ENCODE measurements around the gene C11orf24. TPM values are rescaled to one million over a fixed set of nuclear protein-coding genes. Genes with fewer than 3 reads are reported as not detected.
A peak's percentile ranks its signal among the peaks of the same experiment; 100 is the strongest.

The C11orf24 gene
- total RNA-seq, 3 donors from 2014 or later (not counting 1 experiment from before 2014, with no cell fraction given): 15.6 to 26.1 (median 17.7) TPM

- Histone ChIP-seq H3K27me3 (ENCODE audit: control insufficient read depth, insufficient read depth, low read length) (peaks cover 23% of the 10 kb centered on the region), H3K36me3 (ENCODE audit: control insufficient read depth, insufficient read depth, low read length) (no peaks in the 10 kb centered on the region), H3K9me3 (ENCODE audit: control insufficient read depth, insufficient read depth, low read length) (no peaks in the 10 kb centered on the region), H3K4me3 (ENCODE audit: low read length) (no peak overlapping the region), H3K4me1 (ENCODE audit: control insufficient read depth, insufficient read depth, low read length) (peaks cover 26% of the 10 kb centered on the region), H3K27ac (ENCODE audit: low read length) (no peak overlapping the region)
- DNase-seq (no peak), ATAC-seq (no peak)
- H3K36me3 Mint-ChIP-seq: no peaks in the 10 kb centered on the region
- H3K4me1 Mint-ChIP-seq: peaks cover 14 to 20% of the 10 kb centered on the region in 2 donors
- H3K4me3 Mint-ChIP-seq: peak overlapping the region; percentile 31
- H3K27ac Mint-ChIP-seq: no peak overlapping the region
- 59% methylated on average over 27 of the region's 27 CpGs for WGBS (ENCODE audit: insufficient coverage)
- TF ChIP-seq, protein P1, sequence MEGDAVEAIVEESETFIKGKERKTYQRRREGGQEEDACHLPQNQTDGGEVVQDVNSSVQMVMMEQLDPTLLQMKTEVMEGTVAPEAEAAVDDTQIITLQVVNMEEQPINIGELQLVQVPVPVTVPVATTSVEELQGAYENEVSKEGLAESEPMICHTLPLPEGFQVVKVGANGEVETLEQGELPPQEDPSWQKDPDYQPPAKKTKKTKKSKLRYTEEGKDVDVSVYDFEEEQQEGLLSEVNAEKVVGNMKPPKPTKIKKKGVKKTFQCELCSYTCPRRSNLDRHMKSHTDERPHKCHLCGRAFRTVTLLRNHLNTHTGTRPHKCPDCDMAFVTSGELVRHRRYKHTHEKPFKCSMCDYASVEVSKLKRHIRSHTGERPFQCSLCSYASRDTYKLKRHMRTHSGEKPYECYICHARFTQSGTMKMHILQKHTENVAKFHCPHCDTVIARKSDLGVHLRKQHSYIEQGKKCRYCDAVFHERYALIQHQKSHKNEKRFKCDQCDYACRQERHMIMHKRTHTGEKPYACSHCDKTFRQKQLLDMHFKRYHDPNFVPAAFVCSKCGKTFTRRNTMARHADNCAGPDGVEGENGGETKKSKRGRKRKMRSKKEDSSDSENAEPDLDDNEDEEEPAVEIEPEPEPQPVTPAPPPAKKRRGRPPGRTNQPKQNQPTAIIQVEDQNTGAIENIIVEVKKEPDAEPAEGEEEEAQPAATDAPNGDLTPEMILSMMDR (IDR thresholded peaks at IDR 0.05): no peak
- H3K27me3 Mint-ChIP-seq (ENCODE audit: low read depth in 2 of 2): peaks cover 38 to 45% of the 10 kb centered on the region in 2 donors
- intact Hi-C loops (cut with micrococcal nuclease): no loop called here
- no peaks in the 10 kb centered on the region for H3K9me3 Mint-ChIP-seq
Observed at GRCh38 chr11:68314203-68315170, 42.7 kb upstream of the C11orf24 start.

DNA sequence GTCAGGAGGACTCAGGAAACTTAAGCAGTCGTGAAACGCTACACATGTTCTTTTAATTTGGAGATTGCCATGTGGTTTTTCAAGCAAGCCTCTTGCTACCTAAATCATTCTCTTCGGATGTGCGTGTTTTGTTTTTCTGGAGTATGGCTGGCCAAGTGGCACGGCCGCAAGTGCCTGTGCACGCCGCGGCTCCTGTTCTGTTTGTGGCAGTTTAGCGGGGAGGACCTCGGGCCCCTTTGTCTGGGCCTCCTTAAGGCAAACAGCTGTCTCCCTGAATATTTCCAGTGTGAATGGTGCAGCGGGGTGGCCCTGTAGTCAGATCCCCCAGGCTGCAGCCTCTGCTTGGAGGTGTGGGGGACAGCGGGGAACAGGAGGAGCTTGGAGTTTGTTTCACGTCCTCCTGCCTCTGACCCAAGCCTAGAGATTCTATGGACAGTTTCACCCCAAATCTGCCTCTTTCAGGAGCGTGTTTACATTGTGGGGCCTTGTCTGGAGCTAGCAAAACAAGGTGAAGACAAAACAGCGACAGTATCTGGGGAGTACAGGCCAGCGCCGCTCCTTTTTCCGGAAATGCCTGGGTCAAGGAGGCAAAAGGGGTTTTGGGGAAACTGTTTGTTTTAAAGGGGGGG, 41.9 kb upstream of the C11orf24 start:
- H3K4me1 ChIP-seq (ENCODE audit: control insufficient read depth, insufficient read depth, low read length): peaks cover 26% of the 10 kb centered on the region
- WGBS (ENCODE audit: insufficient coverage): 27% methylated on average over 19 of the region's 19 CpGs
- DNase-seq (no peak), ATAC-seq (no peak)
- TF ChIP-seq, protein P1 (IDR thresholded peaks at IDR 0.05): no peak
- Mint-ChIP-seq H3K27me3 (ENCODE audit: low read depth in 2 of 2) (peaks cover 38 to 45% of the 10 kb centered on the region in 2 donors), H3K9me3 (no peaks in the 10 kb centered on the region), H3K4me1 (peaks cover 14 to 20% of the 10 kb centered on the region in 2 donors), H3K36me3 (no peaks in the 10 kb centered on the region), H3K27ac (no peak overlapping the region), H3K4me3 (peak overlapping the region; percentile 79)
- H3K36me3 ChIP-seq (ENCODE audit: control insufficient read depth, insufficient read depth, low read length): no peaks in the 10 kb centered on the region
- H3K4me3 ChIP-seq (ENCODE audit: low read length): peak overlapping the region; percentile 7
- peaks cover 23% of the 10 kb centered on the region for H3K27me3 ChIP-seq (ENCODE audit: control insufficient read depth, insufficient read depth, low read length)
- intact Hi-C loops (cut with micrococcal nuclease): no loop called here
- H3K9me3 ChIP-seq (ENCODE audit: control insufficient read depth, insufficient read depth, low read length): no peaks in the 10 kb centered on the region
- H3K27ac ChIP-seq (ENCODE audit: low read length): no peak overlapping the region

GRCh38 chr11:68312780-68313573, 41.2 kb upstream of the C11orf24 start:
- Mint-ChIP-seq H3K27me3 (ENCODE audit: low read depth in 2 of 2) (peaks cover 38 to 45% of the 10 kb centered on the region in 2 donors), H3K9me3 (no peaks in the 10 kb centered on the region), H3K27ac (no peak overlapping the region), H3K4me1 (peaks cover 14 to 20% of the 10 kb centered on the region in 2 donors), H3K4me3 (peak overlapping the region; percentile 79), H3K36me3 (no peaks in the 10 kb centered on the region)
- TF ChIP-seq, protein P1 (IDR thresholded peaks at IDR 0.05): no peak
- WGBS (ENCODE audit: insufficient coverage): under 1% methylated on average over 102 of the region's 102 CpGs
- peak in 1 of 2 donors; percentile 42 for DNase-seq
- Histone ChIP-seq H3K9me3 (ENCODE audit: control insufficient read depth, insufficient read depth, low read length) (no peaks in the 10 kb centered on the region), H3K4me1 (ENCODE audit: control insufficient read depth, insufficient read depth, low read length) (peaks cover 26% of the 10 kb centered on the region), H3K4me3 (ENCODE audit: low read length) (peak overlapping the region; percentile 7), H3K27ac (ENCODE audit: low read length) (no peak overlapping the region), H3K27me3 (ENCODE audit: control insufficient read depth, insufficient read depth, low read length) (peaks cover 23% of the 10 kb centered on the region), H3K36me3 (ENCODE audit: control insufficient read depth, insufficient read depth, low read length) (no peaks in the 10 kb centered on the region)
- intact Hi-C loops (cut with micrococcal nuclease): no loop called here
- peak in 2 of 3 donors; percentile 45 to 59 for ATAC-seq

Data from natural killer cell (primary cell).